Measurements from ENCODE around the gene IL25. TPM values are rescaled to one million over a fixed set of nuclear protein-coding genes. Genes with fewer than 3 reads are reported as not detected.
"Not testable (repeated sequence)": the region's sequence is repeated elsewhere in the genome, so short reads cannot be mapped to it uniquely, and the experiment has no call there.

Gene IL25
- total and polyA plus RNA-seq, 2 experiments from 2014 or later = not detected

DNA sequence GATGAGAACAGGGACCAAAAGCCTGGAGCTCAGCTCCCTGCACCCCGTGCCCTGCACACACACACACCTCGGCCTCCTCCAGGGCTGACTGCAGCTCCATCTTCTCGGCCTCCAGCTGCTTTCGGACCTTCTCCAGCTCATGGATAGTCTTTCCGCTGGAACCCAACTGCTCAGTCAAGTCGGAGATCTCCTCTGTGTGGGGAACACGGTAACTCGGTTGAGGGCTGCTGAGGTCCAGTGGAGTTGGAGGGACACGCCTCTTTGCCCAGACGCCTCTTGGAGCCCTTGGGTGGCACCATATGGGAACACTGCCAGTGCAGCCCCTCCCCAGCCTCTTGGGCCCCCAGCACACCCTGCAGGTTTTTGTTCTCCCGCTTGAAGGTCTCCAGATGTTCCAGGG is 44.2 kb downstream of the IL25 start:
- Histone ChIP-seq H3K36me3 (ENCODE audit: insufficient read depth) (no peaks in the 10 kb centered on the region), H3K27me3 (ENCODE audit: insufficient read depth) (no peaks in the 10 kb centered on the region), H3K4me2 (no peak overlapping the region), H3K9me2 (ENCODE audit: insufficient read depth) (peaks cover 9% of the 10 kb centered on the region), H3K27ac (ENCODE audit: low read depth) (no peak overlapping the region), H2AFZ (no peak overlapping the region), H3K4me1 (ENCODE audit: insufficient read depth) (no peaks in the 10 kb centered on the region), H3K4me3 (no peak overlapping the region), H3K79me2 (replicated peaks; ENCODE audit: insufficient read depth) (no peaks in the 10 kb centered on the region), H3F3A (replicated peaks; ENCODE audit: low read depth) (no peaks in the 10 kb centered on the region), H4K20me1 (replicated peaks; ENCODE audit: insufficient read depth) (no peaks in the 10 kb centered on the region)
- no peak for ATAC-seq
- Mint-ChIP-seq H3K4me1 (peaks cover 5% of the 10 kb centered on the region; the same call in 2 of the 3 replicates), H3K9me3 (no peaks in the 10 kb centered on the region), H3K27ac (no peak overlapping the region), H3K27me3 (ENCODE audit: insufficient read depth, low read depth, poor library complexity) (peaks cover 35% of the 10 kb centered on the region), H3K36me3 (ENCODE audit: low read depth) (no peaks in the 10 kb centered on the region; the same call in 2 of the 3 replicates), H3K4me3 (no peak overlapping the region)
- no peak for DNase-seq (ENCODE audit: low spot score)
- no peak for TF ChIP-seq EZH2phosphoT487 (IDR thresholded peaks at IDR 0.05; ENCODE audit: unreplicated experiment)
- no peak for TF ChIP-seq NANOG (IDR thresholded peaks at IDR 0.05; ENCODE audit: borderline replicate concordance)
- TF ChIP-seq, protein P1, sequence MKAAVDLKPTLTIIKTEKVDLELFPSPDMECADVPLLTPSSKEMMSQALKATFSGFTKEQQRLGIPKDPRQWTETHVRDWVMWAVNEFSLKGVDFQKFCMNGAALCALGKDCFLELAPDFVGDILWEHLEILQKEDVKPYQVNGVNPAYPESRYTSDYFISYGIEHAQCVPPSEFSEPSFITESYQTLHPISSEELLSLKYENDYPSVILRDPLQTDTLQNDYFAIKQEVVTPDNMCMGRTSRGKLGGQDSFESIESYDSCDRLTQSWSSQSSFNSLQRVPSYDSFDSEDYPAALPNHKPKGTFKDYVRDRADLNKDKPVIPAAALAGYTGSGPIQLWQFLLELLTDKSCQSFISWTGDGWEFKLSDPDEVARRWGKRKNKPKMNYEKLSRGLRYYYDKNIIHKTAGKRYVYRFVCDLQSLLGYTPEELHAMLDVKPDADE (IDR thresholded peaks at IDR 0.05) = no peak
- no peak for TF ChIP-seq POLR2AphosphoS5 (IDR thresholded peaks at IDR 0.05; ENCODE audit: low read depth)
- no peak for TF ChIP-seq JUNB (IDR thresholded peaks at IDR 0.05; ENCODE audit: unreplicated experiment)

DNA sequence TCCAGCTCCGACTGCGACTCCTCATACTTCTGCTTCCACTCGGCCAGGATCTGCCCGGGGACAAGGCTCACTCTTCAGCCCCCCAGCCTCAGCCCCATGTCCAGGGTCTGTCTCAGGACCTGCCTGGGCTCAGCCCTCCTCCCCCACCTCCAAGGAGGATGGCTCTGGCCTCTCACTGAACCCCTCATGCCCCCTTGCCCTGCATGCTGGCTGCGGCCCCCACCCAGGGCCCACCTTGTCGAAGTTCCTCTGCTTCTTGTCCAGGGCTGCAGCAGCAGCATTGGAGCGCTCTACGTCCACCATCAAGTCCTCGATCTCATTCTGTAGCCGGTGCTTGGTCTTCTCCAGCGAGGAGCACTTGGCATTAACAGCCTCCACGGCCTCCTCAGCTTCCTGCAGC is 44.7 kb downstream of the IL25 start:
- not testable (repeated sequence) for H3K4me1 ChIP-seq (ENCODE audit: insufficient read depth); H3K27me3 ChIP-seq (ENCODE audit: insufficient read depth); H3K36me3 Mint-ChIP-seq (ENCODE audit: low read depth); H3K27ac Mint-ChIP-seq; H3K9me2 ChIP-seq (ENCODE audit: insufficient read depth); H3K36me3 ChIP-seq (ENCODE audit: insufficient read depth); H3F3A ChIP-seq (replicated peaks; ENCODE audit: low read depth); H3K4me2 ChIP-seq; H3K79me2 ChIP-seq (replicated peaks; ENCODE audit: insufficient read depth); H4K20me1 ChIP-seq (replicated peaks; ENCODE audit: insufficient read depth); H3K4me3 ChIP-seq; H2AFZ ChIP-seq; H3K9me3 Mint-ChIP-seq; ATAC-seq; H3K27ac ChIP-seq (ENCODE audit: low read depth); DNase-seq (ENCODE audit: low spot score); H3K4me3 Mint-ChIP-seq; H3K4me1 Mint-ChIP-seq
- H3K27me3 Mint-ChIP-seq (ENCODE audit: insufficient read depth, low read depth, poor library complexity) = peaks cover 35% of the 10 kb centered on the region

DNA sequence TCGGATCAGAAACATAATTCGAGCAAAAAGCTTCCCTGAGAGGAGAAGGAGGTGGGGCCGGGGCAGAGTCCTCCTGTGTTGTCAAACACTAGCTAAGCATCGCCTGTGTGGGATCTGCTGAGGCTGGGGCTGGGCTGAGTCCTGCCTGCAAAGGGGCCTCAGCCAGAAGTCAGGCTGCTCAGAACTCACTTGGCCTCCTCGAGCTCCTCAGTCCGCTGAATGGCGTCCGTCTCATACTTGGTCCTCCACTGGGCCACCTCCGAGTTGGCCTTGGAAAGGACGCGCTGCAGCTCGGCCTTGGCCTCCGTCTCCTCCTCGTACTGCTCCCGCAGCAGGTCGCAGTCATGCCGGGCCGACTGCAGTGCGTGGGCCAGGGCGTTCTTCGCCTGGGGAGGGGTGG is 45.4 kb downstream of the IL25 start:
- no peaks in the 10 kb centered on the region for H3F3A ChIP-seq (replicated peaks; ENCODE audit: low read depth)
- Mint-ChIP-seq H3K36me3 (ENCODE audit: low read depth) (no peaks in the 10 kb centered on the region; the same call in 2 of the 3 replicates), H3K27ac (no peak overlapping the region), H3K9me3 (no peaks in the 10 kb centered on the region), H3K27me3 (ENCODE audit: insufficient read depth, low read depth, poor library complexity) (peaks cover 34% of the 10 kb centered on the region), H3K4me3 (no peak overlapping the region), H3K4me1 (peaks cover 5% of the 10 kb centered on the region; the same call in 2 of the 3 replicates)
- no peaks in the 10 kb centered on the region for H3K4me1 ChIP-seq (ENCODE audit: insufficient read depth)
- H3K27me3 ChIP-seq (ENCODE audit: insufficient read depth) = no peaks in the 10 kb centered on the region
- no peak overlapping the region for H3K27ac ChIP-seq (ENCODE audit: low read depth)
- no peaks in the 10 kb centered on the region for H3K79me2 ChIP-seq (replicated peaks; ENCODE audit: insufficient read depth)
- H3K4me3 ChIP-seq = no peak overlapping the region
- H3K4me2 ChIP-seq = no peak overlapping the region
- H3K9me2 ChIP-seq (ENCODE audit: insufficient read depth) = peaks cover 9% of the 10 kb centered on the region
- no peaks in the 10 kb centered on the region for H4K20me1 ChIP-seq (replicated peaks; ENCODE audit: insufficient read depth)
- H2AFZ ChIP-seq = no peak overlapping the region
- no peak for DNase-seq (ENCODE audit: low spot score)
- no peak for ATAC-seq
- no peaks in the 10 kb centered on the region for H3K36me3 ChIP-seq (ENCODE audit: insufficient read depth)
- TF ChIP-seq EZH2phosphoT487 (IDR thresholded peaks at IDR 0.05; ENCODE audit: unreplicated experiment) (no peak), ZNF331 (CRISPR knock-in tag; IDR thresholded peaks at IDR 0.05; ENCODE audit: low read depth) (no peak), ZNF114 (CRISPR knock-in tag; IDR thresholded peaks at IDR 0.05) (no peak), CREB1 (CRISPR knock-in tag; IDR thresholded peaks at IDR 0.05; ENCODE audit: low read depth) (no peak)
- TF ChIP-seq, protein P2, sequence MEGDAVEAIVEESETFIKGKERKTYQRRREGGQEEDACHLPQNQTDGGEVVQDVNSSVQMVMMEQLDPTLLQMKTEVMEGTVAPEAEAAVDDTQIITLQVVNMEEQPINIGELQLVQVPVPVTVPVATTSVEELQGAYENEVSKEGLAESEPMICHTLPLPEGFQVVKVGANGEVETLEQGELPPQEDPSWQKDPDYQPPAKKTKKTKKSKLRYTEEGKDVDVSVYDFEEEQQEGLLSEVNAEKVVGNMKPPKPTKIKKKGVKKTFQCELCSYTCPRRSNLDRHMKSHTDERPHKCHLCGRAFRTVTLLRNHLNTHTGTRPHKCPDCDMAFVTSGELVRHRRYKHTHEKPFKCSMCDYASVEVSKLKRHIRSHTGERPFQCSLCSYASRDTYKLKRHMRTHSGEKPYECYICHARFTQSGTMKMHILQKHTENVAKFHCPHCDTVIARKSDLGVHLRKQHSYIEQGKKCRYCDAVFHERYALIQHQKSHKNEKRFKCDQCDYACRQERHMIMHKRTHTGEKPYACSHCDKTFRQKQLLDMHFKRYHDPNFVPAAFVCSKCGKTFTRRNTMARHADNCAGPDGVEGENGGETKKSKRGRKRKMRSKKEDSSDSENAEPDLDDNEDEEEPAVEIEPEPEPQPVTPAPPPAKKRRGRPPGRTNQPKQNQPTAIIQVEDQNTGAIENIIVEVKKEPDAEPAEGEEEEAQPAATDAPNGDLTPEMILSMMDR (conservative IDR thresholded peaks at IDR 0.05; ENCODE audit: low read depth in 2 of 2) = no peak
- TF ChIP-seq, protein P1 (IDR thresholded peaks at IDR 0.05) = no peak

Data from GM23338 (cell line).